ENCODE measurements around the gene SLC6A15.

- no peak for TF ChIP-seq HDAC6 (IDR thresholded peaks at IDR 0.05; ENCODE audit: low read depth, low read length)
- no peak for TF ChIP-seq HDGF (IDR thresholded peaks at IDR 0.05)
- TF ChIP-seq ZKSCAN1 (IDR thresholded peaks at IDR 0.05; ENCODE audit: low read depth, low read length), result no peak
- no peak for TF ChIP-seq SUPT5H (IDR thresholded peaks at IDR 0.05)
- TF ChIP-seq REST (IDR thresholded peaks at IDR 0.05; ENCODE audit: borderline replicate concordance), result no peak
- no peak for TF ChIP-seq REST (CRISPR knock-in tag; IDR thresholded peaks at IDR 0.05; ENCODE audit: low read depth)
- TF ChIP-seq POLR2AphosphoS5 (IDR thresholded peaks at IDR 0.05; ENCODE audit: control insufficient read depth, insufficient read depth, low read depth, low read length), result no peak
Observed at GRCh38 chr12:84874825-84875139, 37.8 kb downstream of the SLC6A15 start.

Data from K562 (cell line).